Small intestine (tissue), 7 donors: ENCODE data around the gene RMDN3. TPM values are rescaled to one million over a fixed set of nuclear protein-coding genes. Genes with fewer than 3 reads are reported as not detected.
A peak's percentile ranks its signal among the peaks of the same experiment; 100 is the strongest.

ENCODE experiments used
- DNase-seq, 2 donors: peaks; one replicate each; pipeline versions ENCODE4 v3.0.0 to v3.0.0-alpha.2; 2013
- FAIRE-seq: peaks from 2 replicates; lab custom pipeline; 2012; peaks lifted over from hg19 to GRCh38; lab: Jason Lieb, UNC
- H3K27ac ChIP-seq, 3 donors: one replicate each; pipeline ENCODE4 v1.5.1; 2013; ENCODE audit warnings: low read length in 2 of 3, mild to moderate bottlenecking in 2 of 3, control low read depth in 1 of 3, inconsistent platforms in 1 of 3, low read depth in 1 of 3, moderate library complexity in 1 of 3
- H3K27me3 ChIP-seq, 3 donors: one replicate each; pipeline ENCODE4 v1.6.1; 2013; ENCODE audit warnings: low read length in 3 of 3, inconsistent platforms in 1 of 3; ENCODE audit not compliant: control insufficient read depth in 3 of 3, insufficient read depth in 3 of 3
- H3K36me3 ChIP-seq, 3 donors: one replicate each; pipeline ENCODE4 v1.6.1; 2013; ENCODE audit warnings: low read length in 3 of 3, inconsistent platforms in 1 of 3, low read depth in 1 of 3, mild to moderate bottlenecking in 1 of 3, moderate library complexity in 1 of 3; ENCODE audit not compliant: control insufficient read depth in 3 of 3, insufficient read depth in 2 of 3
- H3K4me1 ChIP-seq, 3 donors: one replicate each; pipeline ENCODE4 v1.6.1; 2013; ENCODE audit warnings: low read length in 2 of 3, inconsistent platforms in 1 of 3, low read depth in 1 of 3, mild to moderate bottlenecking in 1 of 3, moderate library complexity in 1 of 3; ENCODE audit not compliant: control insufficient read depth in 3 of 3, insufficient read depth in 2 of 3
- H3K4me3 ChIP-seq, 3 donors: one replicate each; pipeline ENCODE4 v1.5.1; 2013; ENCODE audit warnings: low read length in 3 of 3, control low read depth in 1 of 3, inconsistent platforms in 1 of 3, low read depth in 1 of 3, mild to moderate bottlenecking in 1 of 3, moderate library complexity in 1 of 3
- H3K9me3 ChIP-seq, 2 donors: one replicate each; pipeline ENCODE4 v1.6.1; 2013; ENCODE audit warnings: low read depth in 1 of 2, low read length in 1 of 2; ENCODE audit not compliant: control insufficient read depth in 2 of 2, insufficient read depth in 1 of 2
- WGBS, 3 donors: extraction: QIAGEN DNeasy Blood & Tissue Kit; methylation state at CpG; one replicate each; pipeline ENCODE4 v1.1.7; 2013; 5-methylcytosine and 5-hydroxymethylcytosine counted together
- polyA plus RNA-seq, 4 donors: library from polyadenylated mRNA; stranded (reverse) in 3 of 4; unstranded in 1 of 4; fragments of 200-250 nt in 3 of 4; fragments of 120-200 nt in 1 of 4; gene quantifications; one replicate each; pipeline versions ENCODE4 v1.2.1 to v1.2.3, GENCODE V29; 2013
- donor health status: healthy with polysubstance abuse.
- donor health status: control.
- donor health status: control.
- donor health status: Bipolar disorder and iron deficiency.
- donor health status: healthy.

The RMDN3 gene
- polyA plus RNA-seq, 4 donors: 36.6 to 80.8 (median 68.2) TPM

DNA sequence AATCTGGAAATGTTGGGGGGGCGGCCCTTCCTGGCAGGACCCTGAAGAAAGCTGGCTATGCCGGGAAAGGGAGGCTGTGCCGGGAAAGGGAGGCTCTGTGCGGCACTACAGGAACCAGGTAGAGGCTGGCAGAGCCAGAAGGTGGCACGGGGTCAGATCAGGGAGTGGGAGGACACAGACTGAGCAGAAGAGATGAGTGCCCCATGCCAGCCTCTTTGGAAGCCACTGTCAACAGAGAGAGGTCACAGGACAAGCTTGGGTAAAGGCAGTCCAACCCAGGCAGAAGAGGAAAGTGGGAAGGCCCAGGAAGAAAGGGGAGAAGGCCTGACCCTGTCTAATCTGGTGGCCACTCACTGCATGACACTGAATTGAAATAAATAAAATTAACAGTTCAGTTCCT, 16.2 kb upstream of the RMDN3 start:
- WGBS, 3 donors: 88 to 94% (median 94%) methylated on average over 5 of the region's 5 CpGs
- FAIRE-seq: no peak
- Histone ChIP-seq H3K4me3 (no peak overlapping the region), H3K27me3 (no peaks in the 10 kb centered on the region), H3K36me3 (peaks cover 7 to 89% (median 10%) of the 10 kb centered on the region in 3 donors), H3K27ac (peak overlapping the region in 1 of 3 donors; percentile 91), H3K9me3 (no peaks in the 10 kb centered on the region), H3K4me1 (peaks cover 0 to 53% (median 2%) of the 10 kb centered on the region in 3 donors)
- no peak for DNase-seq

DNA sequence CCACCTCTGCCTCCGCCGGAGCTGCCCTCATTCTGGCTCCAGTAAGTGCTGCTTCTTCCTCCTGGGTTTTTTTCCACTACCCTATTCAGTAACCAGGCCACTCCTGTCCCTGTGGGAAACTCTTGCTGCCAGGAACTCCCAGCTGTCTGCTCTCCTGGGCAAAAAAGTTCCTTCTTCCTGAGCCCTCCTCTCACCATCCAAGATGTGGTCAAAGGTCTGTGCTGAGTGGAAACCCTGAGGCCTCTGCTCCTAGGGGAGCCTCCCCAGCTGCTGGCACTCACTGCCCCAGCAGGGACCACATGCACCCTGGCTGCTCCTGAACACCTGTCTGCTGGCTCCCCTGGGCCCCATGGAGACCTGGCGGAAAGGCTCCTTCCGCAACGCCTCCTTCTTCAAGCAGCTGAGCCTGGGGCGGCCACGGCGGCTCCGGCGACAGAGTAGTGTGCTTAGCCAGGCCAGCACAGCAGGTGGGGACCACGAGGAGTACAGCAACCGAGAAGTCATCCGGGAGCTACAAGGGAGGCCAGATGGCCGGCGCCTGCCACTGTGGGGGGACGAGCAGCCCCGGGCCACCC, 15.2 kb upstream of the RMDN3 start:
- peaks cover 0 to 62% (median 2%) of the 10 kb centered on the region in 3 donors for H3K4me1 ChIP-seq
- 21 to 51% (median 50%) methylated on average over 12 to 17 of the region's 17 CpGs for WGBS, 3 donors

DNA sequence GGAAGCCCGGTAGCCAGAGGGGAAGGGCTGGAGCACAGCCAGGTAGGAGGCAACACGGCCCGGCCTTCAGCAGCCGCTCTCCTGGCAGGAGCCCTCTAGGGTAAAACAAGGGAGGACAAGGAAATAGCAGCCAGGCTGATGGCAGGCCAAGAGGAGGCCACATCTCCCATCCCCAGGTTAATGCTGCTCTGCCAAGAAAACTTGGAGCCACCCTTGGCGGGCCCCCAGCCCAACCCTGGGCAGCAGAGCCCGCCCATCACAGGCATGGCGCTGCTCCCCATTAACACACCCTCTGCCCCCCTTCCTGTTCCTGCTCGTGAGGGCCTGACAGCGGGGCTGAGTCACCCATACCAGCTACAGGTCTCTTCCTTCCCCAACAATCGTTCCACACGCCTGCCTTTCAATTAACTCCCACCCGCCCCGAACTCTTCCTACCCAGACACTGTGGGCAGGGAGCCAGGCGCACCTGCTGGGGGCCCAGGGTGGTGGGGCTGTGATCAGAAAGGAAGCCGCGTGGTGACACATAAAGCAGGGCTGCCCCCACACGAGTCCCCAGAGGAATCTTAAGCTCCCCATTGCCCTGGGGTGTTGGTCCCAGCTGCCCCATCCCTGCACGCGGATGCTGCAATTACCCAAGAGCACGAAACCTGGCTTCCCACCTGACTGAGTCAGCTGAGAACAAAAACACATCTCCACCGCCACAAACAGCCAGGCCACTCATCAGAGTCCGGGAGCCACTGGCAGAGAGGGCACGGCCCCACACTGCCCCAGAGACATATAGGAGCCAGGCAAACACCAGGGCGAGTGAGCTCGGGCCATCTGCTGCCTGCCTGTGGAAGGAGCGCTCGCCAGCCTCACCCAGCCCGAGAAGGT, 14.5 kb upstream of the RMDN3 start, which contains the start of gene C15orf62:
TSS of gene C15orf62 (plus strand) at position 707 of the 873 bp plus-strand sequence. CDS start 516 bp downstream, outside the sequence.
- Histone ChIP-seq H3K4me1 (peaks cover 0 to 62% (median 2%) of the 10 kb centered on the region in 3 donors), H3K27ac (peak within 1 kb of the TSS; percentile 85 to 91 (median 91))
- FAIRE-seq: no peak

More for the DNA sequence above, 15.2 kb upstream of the RMDN3 start:
- Histone ChIP-seq H3K27me3 (no peaks in the 10 kb centered on the region), H3K9me3 (no peaks in the 10 kb centered on the region), H3K4me3 (peak overlapping the region in 1 of 3 donors; percentile 29), H3K27ac (peak overlapping the region; percentile 85 to 91 (median 91)), H3K36me3 (peaks cover 7 to 88% (median 7%) of the 10 kb centered on the region in 3 donors)
- no peak for FAIRE-seq
- DNase-seq: peak; percentile 89 to 92

DNA sequence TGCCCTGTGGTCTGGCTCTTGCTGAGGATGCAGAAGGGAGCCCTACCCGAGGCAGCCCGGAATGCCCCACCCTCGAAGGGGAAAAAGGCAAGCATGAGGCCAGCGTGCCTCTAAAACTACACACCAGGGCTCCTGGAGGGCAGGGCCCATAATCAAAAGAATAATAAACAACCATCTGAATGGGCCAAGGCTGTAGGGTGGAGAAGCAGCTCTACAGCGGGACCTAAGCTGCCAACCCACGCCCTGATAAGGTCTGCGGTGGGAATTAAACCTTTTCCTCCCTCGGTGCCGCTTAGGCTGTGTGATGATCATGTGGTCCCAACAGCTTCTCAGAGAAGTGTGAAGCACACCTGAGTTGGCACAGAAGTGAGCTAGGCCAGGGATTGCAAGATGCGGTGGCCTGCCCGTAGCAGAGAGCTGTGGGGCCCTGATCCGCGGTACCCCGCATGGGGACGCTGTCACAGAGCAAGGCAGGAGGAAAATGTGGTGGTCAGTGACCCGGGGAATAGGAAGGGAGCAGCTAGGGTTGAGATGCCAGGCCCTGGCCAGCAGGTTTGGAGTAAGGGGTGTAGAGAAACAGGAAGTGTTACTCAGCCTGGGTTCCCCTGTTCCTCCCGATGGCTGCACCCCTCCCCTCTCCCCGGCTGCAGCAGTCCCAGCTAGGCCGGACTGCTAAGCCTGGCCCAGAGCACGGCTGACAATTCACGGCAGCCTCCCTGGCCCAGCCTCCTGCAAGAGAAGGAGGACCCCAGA, 13.6 kb upstream of the RMDN3 start:
- Histone ChIP-seq H3K4me1 (peaks cover 0 to 62% (median 2%) of the 10 kb centered on the region in 3 donors), H3K27ac (peak overlapping the region; percentile 36 to 91 (median 91)), H3K27me3 (no peaks in the 10 kb centered on the region), H3K4me3 (peak overlapping the region in 1 of 3 donors; percentile 29), H3K36me3 (peaks cover under 1 to 75% (median 4%) of the 10 kb centered on the region in 3 donors), H3K9me3 (no peaks in the 10 kb centered on the region)
- DNase-seq (peak; percentile 41 to 77), FAIRE-seq (no peak)
- 24 to 49% (median 34%) methylated on average over 19 to 21 of the region's 21 CpGs for WGBS, 3 donors

More for the DNA sequence above, 14.5 kb upstream of the RMDN3 start, which contains the start of gene C15orf62:
- peaks cover 7 to 84% (median 7%) of the 10 kb centered on the region in 3 donors for H3K36me3 ChIP-seq
- peak; percentile 79 to 91 for DNase-seq
- no peaks in the 10 kb centered on the region for H3K27me3 ChIP-seq
- peak within 1 kb of the TSS in 1 of 3 donors; percentile 29 for H3K4me3 ChIP-seq
- WGBS, 3 donors: 9 to 34% (median 27%) methylated on average over 27 to 28 of the region's 28 CpGs
- no peaks in the 10 kb centered on the region for H3K9me3 ChIP-seq

DNA sequence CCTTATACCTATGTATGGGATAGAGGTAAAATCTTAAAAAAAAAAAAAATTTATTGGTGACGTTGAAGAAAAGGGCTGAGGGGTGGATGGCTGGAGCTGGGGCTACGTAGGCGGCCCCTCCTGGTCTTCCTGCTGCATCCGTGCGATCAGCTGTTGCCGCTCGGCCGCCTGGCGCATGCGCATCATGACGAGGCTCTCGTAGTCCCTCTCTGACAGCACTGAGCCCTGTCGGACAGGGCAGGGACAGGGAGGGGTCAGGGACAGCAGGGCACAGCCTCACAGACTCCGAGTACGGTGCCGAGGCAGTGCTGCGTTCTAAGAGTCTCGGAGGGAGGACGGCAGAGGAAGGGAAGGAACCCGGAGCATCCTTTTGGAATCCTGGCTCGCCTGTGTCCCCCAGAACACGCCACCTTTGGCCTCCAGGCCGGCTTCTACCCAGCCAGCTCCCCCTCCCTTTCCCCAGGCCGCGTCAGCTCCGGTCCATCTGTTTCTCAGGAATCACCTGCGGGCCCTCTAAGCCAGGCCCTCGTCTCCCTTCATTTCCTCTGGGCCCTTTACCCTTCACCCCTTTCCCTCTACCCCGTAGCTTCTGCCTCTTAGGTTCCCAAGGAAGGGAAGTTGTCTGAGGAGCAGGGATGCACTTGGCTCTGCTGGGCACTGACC, 12.9 kb upstream of the RMDN3 start:
- no peak for DNase-seq
- H3K27ac ChIP-seq: peak overlapping the region; percentile 13 to 91 (median 91)
- no peak for FAIRE-seq
- H3K4me3 ChIP-seq: no peak overlapping the region
- no peaks in the 10 kb centered on the region for H3K27me3 ChIP-seq
- H3K9me3 ChIP-seq: no peaks in the 10 kb centered on the region
- peaks cover 0 to 68% (median 4%) of the 10 kb centered on the region in 3 donors for H3K36me3 ChIP-seq
- WGBS, 3 donors: 63 to 78% (median 67%) methylated on average over 28 to 29 of the region's 29 CpGs
- H3K4me1 ChIP-seq: peaks cover 2 to 69% (median 2%) of the 10 kb centered on the region in 3 donors

DNA sequence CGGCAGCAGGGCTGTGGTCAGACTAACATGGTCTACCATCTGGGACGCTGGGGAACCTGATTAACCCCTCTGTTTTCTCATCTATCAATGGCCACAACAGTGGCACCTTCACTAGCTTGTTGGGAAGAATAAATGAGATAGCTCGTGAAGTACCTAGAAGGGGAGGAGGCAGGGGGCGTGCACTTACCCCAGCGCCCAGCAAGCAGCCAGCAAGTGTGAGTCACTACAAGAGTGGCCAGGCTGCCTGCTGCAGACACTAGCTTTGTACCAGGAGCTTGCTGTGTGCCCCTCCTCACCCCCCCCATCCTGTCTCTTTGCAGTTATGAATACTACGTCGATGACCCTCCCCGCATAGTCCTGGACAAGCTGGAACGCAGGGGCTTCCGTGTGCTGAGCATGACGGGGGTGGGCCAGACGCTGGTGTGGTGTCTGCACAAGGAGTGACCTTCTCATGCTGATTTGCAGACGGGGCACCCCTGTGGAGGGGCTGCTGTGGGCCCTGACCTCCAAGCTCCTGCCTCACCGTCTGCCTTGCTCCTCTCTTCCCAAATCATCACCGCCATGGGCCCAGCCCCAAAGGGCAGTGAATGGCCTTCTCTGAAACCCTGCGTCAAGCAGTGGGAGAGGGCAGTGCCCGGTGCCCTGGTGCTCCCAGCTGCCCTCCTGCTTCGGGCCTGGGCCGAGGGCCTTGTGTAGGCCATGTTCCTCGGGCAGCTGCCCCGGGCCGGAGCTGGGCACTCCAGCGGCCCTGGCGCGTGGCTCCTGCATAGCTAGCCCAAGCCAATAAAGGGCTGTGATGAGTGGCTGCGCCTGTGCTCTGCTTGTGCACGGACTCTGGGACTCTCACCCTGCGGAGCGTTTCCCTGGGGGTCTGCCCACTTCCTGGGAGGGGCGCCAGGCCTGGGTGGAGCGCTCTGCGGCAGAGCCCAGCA, 12.1 kb upstream of the RMDN3 start:
- 88 to 90% (median 88%) methylated on average over 32 of the region's 32 CpGs for WGBS, 3 donors
- no peaks in the 10 kb centered on the region for H3K9me3 ChIP-seq
- H3K27me3 ChIP-seq: no peaks in the 10 kb centered on the region
- DNase-seq (no peak), FAIRE-seq (no peak)
- H3K4me1 ChIP-seq: peaks cover 2 to 77% (median 3%) of the 10 kb centered on the region in 3 donors
- H3K4me3 ChIP-seq: no peak overlapping the region
- peak overlapping the region in 1 of 3 donors; percentile 8 for H3K27ac ChIP-seq
- H3K36me3 ChIP-seq: peaks cover 0 to 61% (median 4%) of the 10 kb centered on the region in 3 donors
